HAP-1 (cell line): Measurements from ENCODE around the gene ARGLU1.

Experiments
- DNase-seq, 2 experiments: peaks; one replicate each; pipeline ENCODE4 v3.0.0-alpha.2; 2016 to 2020; ENCODE audit warnings: low spot score in 2 of 2
- H3K27me3 ChIP-seq: fragments of 250-450 bp; sonication (Bioruptor Pico); 2 replicates; pipeline ENCODE4 v1.5.1; 2020; ENCODE audit warnings: low read depth, mild to moderate bottlenecking, moderate library complexity
- H3K36me3 ChIP-seq: fragments of 250-450 bp; sonication (Bioruptor Pico); replicated peaks from 2 replicates; pipeline ENCODE4 v1.5.1; 2020; ENCODE audit warnings: mild to moderate bottlenecking
- H3K4me1 ChIP-seq: fragments of 250-450 bp; sonication (Bioruptor Pico); 2 replicates; pipeline ENCODE4 v1.5.1; 2020; ENCODE audit warnings: mild to moderate bottlenecking
- H3K4me3 ChIP-seq: fragments of 250-450 bp; sonication (Bioruptor Pico); 2 replicates; pipeline ENCODE4 v1.5.1; 2020; ENCODE audit warnings: mild to moderate bottlenecking, moderate library complexity
- H3K9me3 ChIP-seq: fragments of 250-450 bp; sonication (Bioruptor Pico); 2 replicates; pipeline ENCODE4 v1.5.1; 2020; ENCODE audit warnings: mild to moderate bottlenecking, moderate library complexity
- in situ Hi-C: fragments of 300-500 bp; cut with MboI; formaldehyde crosslinking; loops from 3 replicates; pipeline ENCODE4 v1.14.3; 2020; ENCODE audit warnings: low sequenced_read_pairs, inconsistent platforms, mixed read lengths

Gene ARGLU1

GRCh38 chr13:106522112-106522705, 45.7 kb downstream of the ARGLU1 start:
- Histone ChIP-seq H3K9me3 (no peaks in the 10 kb centered on the region), H3K4me1 (peaks cover 18% of the 10 kb centered on the region), H3K27me3 (0 out of 2 replicates have a peak, but pooled peaks cover 2% of the 10 kb centered on the region), H3K36me3 (no peaks in the 10 kb centered on the region), H3K4me3 (no peak overlapping the region)
- no peak for DNase-seq
- in situ Hi-C loops: no loop called here

GRCh38 chr13:106521095-106521799, 46.7 kb downstream of the ARGLU1 start:
- in situ Hi-C loops: no loop called here
- H3K4me3 ChIP-seq: no peak overlapping the region
- no peaks in the 10 kb centered on the region for H3K9me3 ChIP-seq
- no peaks in the 10 kb centered on the region for H3K36me3 ChIP-seq
- peak in 1 of 2 experiments; percentile 63 for DNase-seq
- 0 out of 2 replicates have a peak, but pooled peaks cover 2% of the 10 kb centered on the region for H3K27me3 ChIP-seq
- H3K4me1 ChIP-seq: peaks cover 18% of the 10 kb centered on the region

DNA sequence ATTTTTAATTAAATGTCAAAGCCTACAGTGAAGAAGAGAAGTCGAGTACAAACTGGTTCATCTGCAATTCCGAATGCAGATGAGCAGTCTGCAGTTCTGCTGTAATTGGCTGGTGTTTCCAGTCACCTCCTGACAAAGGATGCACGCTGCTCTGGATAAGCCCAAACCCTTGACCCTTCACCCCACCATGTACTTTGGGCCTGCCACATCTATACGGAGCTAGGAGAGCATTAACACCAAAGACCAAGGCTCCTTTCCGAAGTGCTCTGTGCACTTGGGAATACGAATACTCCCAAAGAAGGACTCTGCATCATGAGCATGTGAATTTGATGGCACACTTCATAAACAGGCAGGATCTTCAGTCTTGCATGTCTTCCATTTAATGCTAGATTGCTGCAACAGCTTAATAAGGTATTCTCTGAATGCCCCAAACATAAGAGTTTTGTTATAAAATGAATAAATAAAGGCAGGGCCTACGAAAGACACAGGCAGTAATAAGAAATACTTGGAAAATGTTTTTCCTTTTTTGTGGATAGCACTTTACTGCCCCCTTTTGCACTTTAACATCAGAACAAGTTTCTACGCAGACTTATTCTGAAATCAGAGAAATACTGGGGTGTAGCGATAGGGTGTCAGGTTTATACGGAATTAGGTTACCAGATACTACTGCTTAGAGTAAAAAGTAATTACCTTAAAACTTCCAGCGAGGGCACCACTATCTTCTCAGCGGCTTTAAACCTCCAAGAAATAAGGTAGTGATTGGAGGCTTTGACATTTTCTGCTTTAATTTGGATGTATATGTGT, 47.5 kb downstream of the ARGLU1 start:
- Histone ChIP-seq H3K36me3 (no peaks in the 10 kb centered on the region), H3K4me1 (peaks cover 18% of the 10 kb centered on the region), H3K4me3 (no peak overlapping the region), H3K27me3 (0 out of 2 replicates have a peak, but pooled peaks cover 2% of the 10 kb centered on the region), H3K9me3 (no peaks in the 10 kb centered on the region)
- no peak for DNase-seq
- in situ Hi-C loops: no loop called here

- H3K36me3 ChIP-seq: no peaks in the 10 kb centered on the region
- H3K4me1 ChIP-seq: peaks cover 28% of the 10 kb centered on the region
- H3K4me3 ChIP-seq: no peak overlapping the region
- in situ Hi-C loops: no loop called here
- DNase-seq: no peak
- 0 out of 2 replicates have a peak, but pooled peaks cover 2% of the 10 kb centered on the region for H3K27me3 ChIP-seq
- no peaks in the 10 kb centered on the region for H3K9me3 ChIP-seq
Measured at GRCh38 chr13:106518512-106518911, 49.4 kb downstream of the ARGLU1 start.

- 0 out of 2 replicates have a peak, but pooled peaks cover under 1% of the 10 kb centered on the region for H3K27me3 ChIP-seq
- peaks cover 34% of the 10 kb centered on the region for H3K4me1 ChIP-seq
- H3K4me3 ChIP-seq: no peak overlapping the region
- H3K9me3 ChIP-seq: no peaks in the 10 kb centered on the region
- DNase-seq: no peak
- no peaks in the 10 kb centered on the region for H3K36me3 ChIP-seq
- in situ Hi-C loops: no loop called here
Measured at GRCh38 chr13:106517109-106517847, 50.7 kb downstream of the ARGLU1 start.

GRCh38 chr13:106515635-106516254, 52.2 kb downstream of the ARGLU1 start:
- no peak overlapping the region for H3K4me3 ChIP-seq

DNA sequence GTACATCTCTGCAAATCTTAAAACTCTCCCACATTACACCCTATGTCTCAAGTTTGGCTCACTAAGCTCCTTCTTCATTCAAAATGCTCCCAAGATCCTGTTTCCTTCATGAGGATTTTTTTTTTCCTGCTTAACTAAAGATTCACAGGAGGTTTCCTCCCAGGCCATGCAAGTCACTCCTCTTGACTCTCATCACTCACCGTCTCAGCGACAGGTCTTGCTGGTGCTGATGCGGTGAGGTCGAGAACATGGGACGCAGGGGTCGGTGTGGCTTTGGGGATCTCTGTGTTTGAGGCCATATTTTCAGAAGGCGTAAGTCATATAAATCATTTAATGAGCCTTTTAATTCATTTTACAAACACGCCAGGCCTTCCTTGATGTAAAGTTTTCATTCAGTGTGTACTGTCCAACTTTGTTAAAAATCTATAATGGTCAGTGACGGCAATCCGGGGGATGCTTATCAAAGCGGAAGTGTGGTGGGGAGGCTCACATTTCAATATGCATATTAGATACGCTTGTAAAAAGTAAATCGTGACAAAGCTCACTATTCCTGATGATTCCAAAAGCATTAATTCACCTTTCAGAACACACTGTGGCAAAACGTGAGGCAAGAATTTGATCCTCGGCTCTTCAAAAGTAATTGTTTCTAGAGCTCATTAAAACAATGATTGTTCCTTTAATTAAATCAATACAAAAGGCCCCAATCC, 52.9 kb downstream of the ARGLU1 start:
- Histone ChIP-seq H3K27me3 (no peaks in the 10 kb centered on the region), H3K4me3 (no peak overlapping the region), H3K9me3 (no peaks in the 10 kb centered on the region), H3K36me3 (no peaks in the 10 kb centered on the region), H3K4me1 (peaks cover 19% of the 10 kb centered on the region)
- DNase-seq: no peak
- in situ Hi-C loops: no loop called here

More at GRCh38 chr13:106515635-106516254, 52.2 kb downstream of the ARGLU1 start:
- no peaks in the 10 kb centered on the region for H3K27me3 ChIP-seq
- DNase-seq: no peak
- H3K9me3 ChIP-seq: no peaks in the 10 kb centered on the region
- in situ Hi-C loops: no loop called here
- H3K36me3 ChIP-seq: no peaks in the 10 kb centered on the region
- H3K4me1 ChIP-seq: peaks cover 23% of the 10 kb centered on the region

DNA sequence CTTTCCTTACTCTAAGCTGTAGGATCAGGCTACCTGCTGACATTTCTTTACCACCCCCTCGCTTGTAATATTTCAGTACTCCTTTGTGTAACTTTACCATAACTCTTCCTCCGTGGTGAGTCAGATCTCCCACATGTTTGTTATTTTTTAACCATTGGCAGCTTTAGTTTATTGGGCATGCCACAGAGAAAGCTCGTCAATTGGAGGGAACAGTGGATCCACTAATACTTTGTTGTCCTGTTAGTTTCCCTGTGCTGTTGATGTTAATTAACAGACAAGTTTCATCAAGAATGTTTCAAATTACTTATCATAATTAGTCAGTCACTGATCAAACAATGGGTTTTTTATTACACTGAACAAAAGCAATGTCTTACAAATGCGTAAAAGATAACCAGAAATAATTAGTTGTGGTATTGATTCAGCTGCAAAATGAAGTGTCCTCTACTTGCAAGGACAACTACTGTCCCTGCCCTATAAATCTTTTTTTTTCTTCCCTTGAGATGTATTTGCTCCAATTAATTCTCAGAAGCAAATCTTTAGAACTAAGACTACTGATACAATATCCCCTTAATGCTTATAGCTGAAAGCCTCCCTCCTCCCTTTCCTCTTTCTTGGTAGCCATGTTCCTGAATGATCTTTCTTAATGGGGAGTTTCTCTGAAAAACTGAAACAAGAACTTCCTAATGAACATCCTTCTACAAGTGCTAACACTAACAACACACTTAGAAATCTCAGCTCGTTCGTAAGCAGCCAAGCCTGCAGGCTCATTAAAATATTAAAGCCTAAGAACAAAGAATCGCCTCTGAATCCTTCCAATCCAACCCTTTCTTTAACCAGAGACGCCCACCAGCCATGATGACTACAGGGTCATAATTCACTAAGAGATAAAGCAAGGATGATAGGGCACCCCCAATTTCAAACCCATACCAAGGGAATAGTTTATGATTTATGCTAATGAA, 54.6 kb downstream of the ARGLU1 start:
- Histone ChIP-seq H3K36me3 (no peaks in the 10 kb centered on the region), H3K4me3 (no peak overlapping the region), H3K9me3 (no peaks in the 10 kb centered on the region), H3K4me1 (peaks cover 25% of the 10 kb centered on the region), H3K27me3 (no peaks in the 10 kb centered on the region)
- in situ Hi-C loops: no loop called here
- peak; percentile 22 to 62 for DNase-seq

DNA sequence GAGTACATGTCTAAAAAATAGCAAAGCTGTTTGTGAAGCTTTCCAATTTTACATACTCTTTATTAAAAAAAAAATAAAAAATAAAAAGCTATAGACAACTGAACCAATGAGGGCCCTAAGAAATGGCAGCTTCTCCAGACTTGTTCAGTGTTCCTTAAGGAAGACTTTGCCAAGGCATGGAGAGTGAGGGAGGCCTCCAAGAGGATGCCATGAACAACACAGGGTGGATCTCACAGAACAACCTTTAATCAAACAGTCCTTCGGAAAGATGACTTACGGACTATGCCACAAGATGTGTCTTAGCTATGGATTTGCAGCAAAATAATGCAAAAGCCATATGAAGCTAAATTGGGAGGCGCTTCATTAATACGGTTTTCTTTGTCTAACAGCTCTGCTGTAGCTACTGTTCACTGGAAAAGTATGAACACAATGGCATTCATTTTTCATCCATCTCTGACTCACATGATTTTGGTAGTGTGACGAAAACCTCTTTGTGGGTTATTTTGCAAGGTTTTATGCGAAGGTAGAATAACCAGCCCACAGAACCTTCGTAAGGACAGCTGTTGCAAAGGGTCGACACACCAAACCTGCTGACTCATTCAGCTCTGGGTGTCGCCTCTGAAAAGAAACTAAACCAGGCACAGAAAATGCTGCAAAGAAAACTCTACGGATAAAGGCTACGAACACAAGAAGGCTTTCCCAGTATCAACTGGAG, 60.2 kb downstream of the ARGLU1 start:
- no peaks in the 10 kb centered on the region for H3K27me3 ChIP-seq
- no peak overlapping the region for H3K4me3 ChIP-seq
- H3K36me3 ChIP-seq: no peaks in the 10 kb centered on the region
- peaks cover 28% of the 10 kb centered on the region for H3K4me1 ChIP-seq
- in situ Hi-C loops: no loop called here
- peak in 1 of 2 experiments; percentile 21 for DNase-seq
- no peaks in the 10 kb centered on the region for H3K9me3 ChIP-seq

GRCh38 chr13:106506286-106506685, 61.7 kb downstream of the ARGLU1 start:
- Histone ChIP-seq H3K27me3 (no peaks in the 10 kb centered on the region), H3K4me3 (no peak overlapping the region), H3K36me3 (no peaks in the 10 kb centered on the region), H3K9me3 (no peaks in the 10 kb centered on the region), H3K4me1 (peaks cover 28% of the 10 kb centered on the region)
- in situ Hi-C loops: no loop called here
- DNase-seq: peak in 1 of 2 experiments; percentile 57

DNA sequence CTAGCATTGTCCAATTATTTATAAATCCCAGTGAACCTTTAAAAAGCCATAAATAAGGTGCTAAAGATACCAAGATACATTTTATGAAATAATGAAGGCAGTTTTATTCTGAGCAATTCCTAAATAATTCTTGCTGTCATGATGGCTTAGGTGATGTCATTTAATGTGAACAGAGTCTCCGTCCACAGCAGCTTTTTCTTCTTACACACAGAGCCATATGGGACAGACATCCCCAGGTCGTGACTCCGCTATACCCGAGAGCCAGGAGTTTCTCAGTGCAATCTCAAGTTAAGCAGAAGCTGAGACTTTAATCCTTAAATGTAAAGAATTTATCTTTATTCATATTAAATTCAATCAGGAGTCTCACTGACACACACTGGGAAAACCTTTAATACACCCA, 62.2 kb downstream of the ARGLU1 start:
- H3K36me3 ChIP-seq: no peaks in the 10 kb centered on the region
- H3K9me3 ChIP-seq: no peaks in the 10 kb centered on the region
- no peak for DNase-seq
- H3K4me1 ChIP-seq: peaks cover 28% of the 10 kb centered on the region
- no peaks in the 10 kb centered on the region for H3K27me3 ChIP-seq
- H3K4me3 ChIP-seq: no peak overlapping the region
- in situ Hi-C loops: no loop called here
